ENCODE measurements around the gene MAGI3.

Gene MAGI3

DNA sequence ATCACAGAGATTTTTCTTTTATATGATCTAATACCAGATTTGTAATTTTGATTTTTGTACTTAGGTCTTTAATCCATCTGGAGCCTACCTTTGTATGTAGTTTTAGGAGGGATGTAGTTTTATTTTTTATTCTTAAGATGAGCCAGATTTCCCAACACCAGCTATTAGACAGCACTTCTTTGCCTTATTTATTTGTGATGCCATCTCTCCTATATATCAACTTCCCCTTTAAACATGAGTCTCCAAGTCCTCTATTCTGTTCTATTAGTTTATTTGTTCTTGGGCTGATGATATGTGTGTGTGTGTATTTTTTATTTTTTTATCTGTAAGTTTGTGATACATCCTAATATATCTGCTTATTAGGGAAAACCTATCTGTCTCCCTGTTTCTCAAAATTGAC lies 274.8 kb downstream of the MAGI3 start:
- no peak for TF ChIP-seq CTCF (IDR thresholded peaks at IDR 0.05; ENCODE audit: low read depth, low read length)
- no peak for DNase-seq (ENCODE audit: low read depth, low spot score)
- in situ Hi-C loops (cut with HindIII; ENCODE audit: low sequenced_read_pairs), result no loop called here
- no peak overlapping the region for H3K4me3 ChIP-seq (ENCODE audit: low read depth, low read length)

- no peak for DNase-seq (ENCODE audit: low read depth, low spot score)
- no peak for TF ChIP-seq CTCF (IDR thresholded peaks at IDR 0.05; ENCODE audit: low read depth, low read length)
- in situ Hi-C loops (cut with HindIII; ENCODE audit: low sequenced_read_pairs), result no loop called here
- no peak overlapping the region for H3K4me3 ChIP-seq (ENCODE audit: low read depth, low read length)
Observed at GRCh38 chr1:113666126-113666525, 275.8 kb downstream of the MAGI3 start.

- no peak for DNase-seq (ENCODE audit: low read depth, low spot score)
- in situ Hi-C loops (cut with HindIII; ENCODE audit: low sequenced_read_pairs), result no loop called here
- H3K4me3 ChIP-seq (ENCODE audit: low read depth, low read length), result no peak overlapping the region
- TF ChIP-seq CTCF (IDR thresholded peaks at IDR 0.05; ENCODE audit: low read depth, low read length), result no peak
Observed at GRCh38 chr1:113669988-113670387, 279.7 kb downstream of the MAGI3 start.

DNA sequence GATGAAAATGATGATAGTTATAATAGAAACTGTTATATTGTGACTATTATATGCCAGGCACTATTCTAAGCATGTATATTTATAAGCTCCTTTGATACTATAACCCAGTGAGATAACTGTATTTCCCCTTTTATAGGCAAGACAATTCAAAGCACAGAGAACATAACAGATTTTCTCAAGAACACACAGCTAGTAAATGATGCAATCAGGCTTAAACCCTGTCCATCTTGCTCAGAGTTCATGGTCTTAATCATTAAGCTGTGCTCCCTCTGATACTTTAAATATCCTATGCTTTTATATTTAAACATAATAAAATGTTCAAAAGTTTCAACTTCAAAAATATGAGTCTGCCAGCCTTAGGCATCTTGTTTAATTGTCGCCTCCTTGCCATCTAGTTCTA lies 280.3 kb downstream of the MAGI3 start:
- no peak for DNase-seq (ENCODE audit: low read depth, low spot score)
- no peak for TF ChIP-seq CTCF (IDR thresholded peaks at IDR 0.05; ENCODE audit: low read depth, low read length)
- H3K4me3 ChIP-seq (ENCODE audit: low read depth, low read length), result no peak overlapping the region
- in situ Hi-C loops (cut with HindIII; ENCODE audit: low sequenced_read_pairs), result no loop called here

GRCh38 chr1:113672491-113672890 lies 282.2 kb downstream of the MAGI3 start:
- H3K4me3 ChIP-seq (ENCODE audit: low read depth, low read length), result no peak overlapping the region
- in situ Hi-C loops (cut with HindIII; ENCODE audit: low sequenced_read_pairs), result no loop called here
- DNase-seq (ENCODE audit: low read depth, low spot score), result no peak
- no peak for TF ChIP-seq CTCF (IDR thresholded peaks at IDR 0.05; ENCODE audit: low read depth, low read length)

- TF ChIP-seq CTCF (IDR thresholded peaks at IDR 0.05; ENCODE audit: low read depth, low read length), result no peak
- no peak overlapping the region for H3K4me3 ChIP-seq (ENCODE audit: low read depth, low read length)
- in situ Hi-C loops (cut with HindIII; ENCODE audit: low sequenced_read_pairs), result no loop called here
- no peak for DNase-seq (ENCODE audit: low read depth, low spot score)
Observed at GRCh38 chr1:113674591-113674990, 284.3 kb downstream of the MAGI3 start.

GRCh38 chr1:113675302-113675701 lies 285.0 kb downstream of the MAGI3 start:
- H3K4me3 ChIP-seq (ENCODE audit: low read depth, low read length), result no peak overlapping the region
- no peak for TF ChIP-seq CTCF (IDR thresholded peaks at IDR 0.05; ENCODE audit: low read depth, low read length)
- in situ Hi-C loops (cut with HindIII; ENCODE audit: low sequenced_read_pairs), result no loop called here
- no peak for DNase-seq (ENCODE audit: low read depth, low spot score)
